Neuron (in vitro differentiated cells): ENCODE results near the gene SIRT2.
A peak's percentile ranks its signal among the peaks of the same experiment; 100 is the strongest.
"Not testable (repeated sequence)": the region's sequence is repeated elsewhere in the genome, so short reads cannot be mapped to it uniquely, and the experiment has no call there.

Experiments used
- H2AFZ ChIP-seq: one replicate; pipeline ENCODE4 v1.6.1; 2013; ENCODE audit warnings: low read depth, mild to moderate bottlenecking, inconsistent platforms, low read length, moderate library complexity
- H3K27me3 ChIP-seq: one replicate; pipeline ENCODE4 v1.6.1; 2013; ENCODE audit warnings: low read length; ENCODE audit not compliant: insufficient read depth
- H3K36me3 ChIP-seq: one replicate; pipeline ENCODE4 v1.6.1; 2013; ENCODE audit warnings: low read length; ENCODE audit not compliant: insufficient read depth
- H3K4me1 ChIP-seq: one replicate; pipeline ENCODE4 v1.6.1; 2013; ENCODE audit warnings: low read length; ENCODE audit not compliant: insufficient read depth
- H3K4me3 ChIP-seq: 2 replicates; pipeline ENCODE4 v1.5.1; 2013; ENCODE audit warnings: mild to moderate bottlenecking, low read length, moderate library complexity
- H3K9me3 ChIP-seq: one replicate; pipeline ENCODE4 v1.6.1; 2013; ENCODE audit warnings: low read length

SIRT2 gene

GRCh38 chr19:38900202-38900629 is 798 bp upstream of the SIRT2 start:
- peak overlapping the region; percentile 81 for H2AFZ ChIP-seq
- no peaks in the 10 kb centered on the region for H3K27me3 ChIP-seq
- H3K4me3 ChIP-seq = peak overlapping the region; percentile 74
- H3K36me3 ChIP-seq = no peaks in the 10 kb centered on the region
- peaks cover 10% of the 10 kb centered on the region for H3K4me1 ChIP-seq
- H3K9me3 ChIP-seq = no peaks in the 10 kb centered on the region

- Histone ChIP-seq H3K4me1 (peaks cover 10% of the 10 kb centered on the region), H3K27me3 (no peaks in the 10 kb centered on the region), H3K4me3 (peak overlapping the region; percentile 74), H2AFZ (peak overlapping the region; percentile 69), H3K9me3 (no peaks in the 10 kb centered on the region), H3K36me3 (no peaks in the 10 kb centered on the region)
Measured at GRCh38 chr19:38898788-38899446, 501 bp downstream of the SIRT2 start.

- peaks cover 6% of the 10 kb centered on the region for H3K4me1 ChIP-seq
- no peak overlapping the region for H3K4me3 ChIP-seq
- H3K36me3 ChIP-seq = peaks cover 2% of the 10 kb centered on the region
- H2AFZ ChIP-seq = no peak overlapping the region
- H3K9me3 ChIP-seq = no peaks in the 10 kb centered on the region
- no peaks in the 10 kb centered on the region for H3K27me3 ChIP-seq
Measured at GRCh38 chr19:38894968-38895367, 4.5 kb downstream of the SIRT2 start.

GRCh38 chr19:38893341-38893771 is 6.1 kb downstream of the SIRT2 start:
- Histone ChIP-seq H3K36me3 (peaks cover 15% of the 10 kb centered on the region), H3K27me3 (no peaks in the 10 kb centered on the region), H3K9me3 (no peaks in the 10 kb centered on the region), H3K4me1 (no peaks in the 10 kb centered on the region), H3K4me3 (no peak overlapping the region), H2AFZ (no peak overlapping the region)

- Histone ChIP-seq H3K9me3 (no peaks in the 10 kb centered on the region), H3K4me3 (no peak overlapping the region), H3K27me3 (no peaks in the 10 kb centered on the region), H3K36me3 (peaks cover 15% of the 10 kb centered on the region), H2AFZ (no peak overlapping the region), H3K4me1 (no peaks in the 10 kb centered on the region)
Measured at GRCh38 chr19:38892841-38893240, 6.6 kb downstream of the SIRT2 start.

GRCh38 chr19:38891771-38892170 is 7.6 kb downstream of the SIRT2 start:
- no peak overlapping the region for H2AFZ ChIP-seq
- no peaks in the 10 kb centered on the region for H3K9me3 ChIP-seq
- peaks cover 15% of the 10 kb centered on the region for H3K36me3 ChIP-seq
- no peaks in the 10 kb centered on the region for H3K27me3 ChIP-seq
- no peaks in the 10 kb centered on the region for H3K4me1 ChIP-seq
- no peak overlapping the region for H3K4me3 ChIP-seq

- Histone ChIP-seq H3K9me3 (no peaks in the 10 kb centered on the region), H3K27me3 (no peaks in the 10 kb centered on the region), H3K36me3 (peaks cover 15% of the 10 kb centered on the region), H2AFZ (no peak overlapping the region), H3K4me1 (no peaks in the 10 kb centered on the region), H3K4me3 (no peak overlapping the region)
Measured at GRCh38 chr19:38890686-38891085, 8.7 kb downstream of the SIRT2 start.

- Histone ChIP-seq H3K27me3 (no peaks in the 10 kb centered on the region), H3K36me3 (peaks cover 15% of the 10 kb centered on the region), H2AFZ (no peak overlapping the region), H3K4me1 (no peaks in the 10 kb centered on the region), H3K4me3 (no peak overlapping the region), H3K9me3 (no peaks in the 10 kb centered on the region)
Measured at GRCh38 chr19:38889803-38890202, 9.6 kb downstream of the SIRT2 start.

GRCh38 chr19:38888876-38889275 is 10.5 kb downstream of the SIRT2 start:
- Histone ChIP-seq H3K4me3 (no peak overlapping the region), H3K27me3 (no peaks in the 10 kb centered on the region), H3K36me3 (peaks cover 15% of the 10 kb centered on the region), H3K4me1 (no peaks in the 10 kb centered on the region), H2AFZ (no peak overlapping the region), H3K9me3 (no peaks in the 10 kb centered on the region)

GRCh38 chr19:38884691-38885090 is 14.7 kb downstream of the SIRT2 start:
- not testable (repeated sequence) for H3K4me3 ChIP-seq, H3K9me3 ChIP-seq, H3K4me1 ChIP-seq, H3K36me3 ChIP-seq, H3K27me3 ChIP-seq, H2AFZ ChIP-seq

- H2AFZ ChIP-seq = no peak overlapping the region
- H3K36me3 ChIP-seq = peaks cover 3% of the 10 kb centered on the region
- H3K9me3 ChIP-seq = no peaks in the 10 kb centered on the region
- H3K4me1 ChIP-seq = no peaks in the 10 kb centered on the region
- H3K27me3 ChIP-seq = no peaks in the 10 kb centered on the region
- no peak overlapping the region for H3K4me3 ChIP-seq
Measured at GRCh38 chr19:38883286-38883685, 16.1 kb downstream of the SIRT2 start.

- Histone ChIP-seq H3K27me3 (no peaks in the 10 kb centered on the region), H2AFZ (no peak overlapping the region), H3K4me3 (no peak overlapping the region), H3K4me1 (no peaks in the 10 kb centered on the region), H3K9me3 (no peaks in the 10 kb centered on the region), H3K36me3 (peaks cover 3% of the 10 kb centered on the region)
Measured at GRCh38 chr19:38880882-38881609, 18.4 kb downstream of the SIRT2 start.

GRCh38 chr19:38880076-38880881 is 19.1 kb downstream of the SIRT2 start:
- no peaks in the 10 kb centered on the region for H3K27me3 ChIP-seq
- no peaks in the 10 kb centered on the region for H3K4me1 ChIP-seq
- H3K36me3 ChIP-seq = peaks cover 3% of the 10 kb centered on the region
- H3K4me3 ChIP-seq = no peak overlapping the region
- H2AFZ ChIP-seq = no peak overlapping the region
- no peaks in the 10 kb centered on the region for H3K9me3 ChIP-seq
